Nephron progenitor cell (in vitro differentiated cells): ENCODE data around the gene MYO5B.

Source experiments
- DNase-seq: peaks from one replicate; pipeline ENCODE4 v3.0.0; 2021
- H3K27ac Mint-ChIP-seq: 2 replicates; pipeline ENCODE4 v1.8.0; 2021; ENCODE audit warnings: mild to moderate bottlenecking, moderate library complexity, mixed read lengths
- H3K27me3 Mint-ChIP-seq: 2 replicates; pipeline ENCODE4 v1.8.0; 2021; ENCODE audit warnings: mild to moderate bottlenecking, low read depth, mixed read lengths; ENCODE audit not compliant: poor library complexity
- H3K36me3 Mint-ChIP-seq: 2 replicates; pipeline ENCODE4 v1.8.0; 2021; ENCODE audit warnings: low read depth, mixed read lengths
- H3K4me1 Mint-ChIP-seq: 2 replicates; pipeline ENCODE4 v1.8.0; 2021; ENCODE audit warnings: mixed read lengths
- H3K4me3 Mint-ChIP-seq: 2 replicates; pipeline ENCODE4 v1.8.0; 2021; ENCODE audit warnings: mild to moderate bottlenecking, moderate library complexity, mixed read lengths
- H3K9me3 Mint-ChIP-seq: 2 replicates; pipeline ENCODE4 v1.8.0; 2021; ENCODE audit warnings: mild to moderate bottlenecking, moderate library complexity, mixed read lengths
- CTCF ChIP-seq: fragments of 200-600 bp; sonication (generic); IDR thresholded peaks from 2 replicates; pipeline ENCODE4 v1.5.0; 2021; ENCODE audit warnings: antibody characterized with exemption

Gene MYO5B

GRCh38 chr18:50090370-50091312 lies 104.3 kb downstream of the MYO5B start:
- Mint-ChIP-seq H3K27ac (no peak overlapping the region), H3K4me3 (no peak overlapping the region), H3K27me3 (peaks cover 20% of the 10 kb centered on the region), H3K4me1 (peaks cover 11% of the 10 kb centered on the region), H3K9me3 (no peaks in the 10 kb centered on the region), H3K36me3 (no peaks in the 10 kb centered on the region)
- no peak for DNase-seq
- TF ChIP-seq CTCF: no peak

- Mint-ChIP-seq H3K4me3 (no peak overlapping the region), H3K9me3 (no peaks in the 10 kb centered on the region), H3K27ac (no peak overlapping the region), H3K27me3 (peaks cover 12% of the 10 kb centered on the region), H3K4me1 (peaks cover 11% of the 10 kb centered on the region), H3K36me3 (no peaks in the 10 kb centered on the region)
- no peak for DNase-seq
- no peak for TF ChIP-seq CTCF
These were observed 105.2 kb downstream of the MYO5B start for GRCh38 chr18:50089702-50090101.

GRCh38 chr18:50083708-50084107 lies 111.2 kb downstream of the MYO5B start:
- Mint-ChIP-seq H3K27ac (no peak overlapping the region), H3K27me3 (peaks cover 26% of the 10 kb centered on the region)
- no peak for TF ChIP-seq CTCF

GRCh38 chr18:50080932-50081560 lies 113.9 kb downstream of the MYO5B start:
- no peak for TF ChIP-seq CTCF
- peaks cover 33% of the 10 kb centered on the region for H3K27me3 Mint-ChIP-seq
- H3K27ac Mint-ChIP-seq: no peak overlapping the region
- H3K36me3 Mint-ChIP-seq: no peaks in the 10 kb centered on the region
- no peak overlapping the region for H3K4me3 Mint-ChIP-seq
- no peaks in the 10 kb centered on the region for H3K9me3 Mint-ChIP-seq
- DNase-seq: no peak
- H3K4me1 Mint-ChIP-seq: no peaks in the 10 kb centered on the region

More at GRCh38 chr18:50083708-50084107, 111.2 kb downstream of the MYO5B start:
- DNase-seq: no peak
- H3K9me3 Mint-ChIP-seq: no peaks in the 10 kb centered on the region
- H3K4me1 Mint-ChIP-seq: no peaks in the 10 kb centered on the region
- H3K4me3 Mint-ChIP-seq: no peak overlapping the region
- no peaks in the 10 kb centered on the region for H3K36me3 Mint-ChIP-seq

- Mint-ChIP-seq H3K27me3 (peaks cover 33% of the 10 kb centered on the region), H3K4me3 (no peak overlapping the region), H3K36me3 (no peaks in the 10 kb centered on the region), H3K4me1 (no peaks in the 10 kb centered on the region), H3K9me3 (no peaks in the 10 kb centered on the region), H3K27ac (no peak overlapping the region)
- no peak for TF ChIP-seq CTCF
- no peak for DNase-seq
These were observed 114.6 kb downstream of the MYO5B start for GRCh38 chr18:50080316-50080715.
